HuH-7.5 (cell line): Measurements from ENCODE around the gene DSTYK.
"Not testable (repeated sequence)": the region's sequence is repeated elsewhere in the genome, so short reads cannot be mapped to it uniquely, and the experiment has no call there.

Experiments
- DNase-seq: peaks from one replicate; pipeline ENCODE4 v3.0.0; 2011; ENCODE audit warnings: low spot score

Gene DSTYK

GRCh38 chr1:205241366-205242030, 30.0 kb upstream of the DSTYK start:
- no peak for DNase-seq

DNA sequence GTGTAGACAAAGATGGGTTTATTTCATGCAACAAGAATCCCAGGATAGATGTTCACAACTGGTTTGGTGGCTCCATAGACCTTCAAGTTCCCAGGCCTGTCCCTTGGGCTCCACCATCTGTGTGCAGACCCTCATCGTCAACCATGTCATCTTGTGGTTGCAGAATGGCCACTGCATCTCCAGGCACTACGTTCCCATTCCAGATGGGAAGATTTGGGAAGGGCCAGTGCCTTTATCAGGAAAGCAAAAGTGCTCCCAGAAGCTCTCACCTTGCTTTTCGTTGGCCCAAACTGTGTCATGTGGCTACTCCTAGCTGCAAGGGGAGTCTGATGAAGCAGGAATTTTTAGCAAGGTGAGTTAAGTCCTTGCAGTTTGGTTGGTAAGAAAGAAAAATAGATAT, 29.1 kb upstream of the DSTYK start:
- no peak for DNase-seq

DNA sequence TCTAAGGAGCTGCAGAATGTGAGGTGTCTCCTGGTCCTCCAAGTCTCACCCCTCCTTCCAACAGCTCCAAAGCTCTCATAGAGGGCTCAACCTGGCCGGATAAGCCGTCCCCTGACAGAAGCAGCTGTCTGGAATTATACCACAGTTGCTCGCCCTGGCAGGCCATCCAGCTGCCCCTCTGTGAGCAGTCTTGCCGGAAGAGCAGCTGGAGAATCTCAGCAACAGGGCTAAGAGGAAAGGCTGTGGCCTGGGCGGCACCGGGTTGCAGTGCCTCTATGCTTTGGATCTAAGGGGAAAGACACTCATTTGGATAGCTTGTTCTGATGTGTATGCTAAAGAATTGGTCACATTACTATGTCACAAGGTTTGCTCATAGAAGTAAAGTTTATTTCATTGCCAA, 28.6 kb upstream of the DSTYK start:
- no peak for DNase-seq

DNA sequence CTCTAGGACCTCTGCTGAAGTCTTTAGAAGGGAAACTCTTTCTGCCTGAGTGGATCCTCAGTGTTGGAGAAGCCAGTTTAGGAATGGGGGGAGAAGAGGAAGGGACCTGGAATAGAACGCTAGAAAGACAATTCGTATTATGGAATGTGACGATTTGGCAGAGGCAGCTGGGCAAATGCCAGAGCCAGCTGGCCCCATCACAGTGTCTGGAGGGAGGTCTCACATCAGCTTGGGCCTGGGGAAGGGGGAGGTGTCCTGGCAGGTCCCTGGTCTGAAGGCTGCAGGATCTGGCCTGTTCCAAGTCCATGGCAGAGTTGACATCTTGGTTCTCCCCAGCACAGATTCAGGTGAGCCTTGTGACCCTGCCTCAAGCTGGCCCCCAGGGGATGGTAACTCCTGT, 27.6 kb upstream of the DSTYK start:
- DNase-seq, result no peak

GRCh38 chr1:205237526-205238484, 26.3 kb upstream of the DSTYK start:
- DNase-seq, result no peak

- no peak for DNase-seq
These were observed 25.5 kb upstream of the DSTYK start for GRCh38 chr1:205236951-205237475.

DNA sequence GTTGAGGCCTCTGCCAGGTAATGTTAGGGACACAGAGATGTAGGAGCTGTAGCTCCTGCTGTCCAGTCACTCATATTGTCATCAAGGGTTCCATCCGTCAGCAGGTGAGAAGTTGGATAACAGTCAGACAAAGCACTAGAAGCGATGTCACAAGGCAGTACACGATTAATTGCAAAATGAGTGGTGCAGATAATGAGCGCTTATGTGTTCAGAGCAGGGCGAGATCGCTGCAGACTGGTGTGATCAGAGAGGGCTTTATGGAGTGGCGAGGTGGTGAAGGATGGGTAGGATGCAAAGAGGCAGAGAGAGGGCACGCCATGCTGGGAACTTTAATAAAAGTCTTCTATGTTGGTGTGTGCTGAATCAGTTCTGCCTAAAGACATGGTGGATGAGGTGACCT, 25.0 kb upstream of the DSTYK start:
- no peak for DNase-seq

GRCh38 chr1:205235951-205236350, 24.4 kb upstream of the DSTYK start:
- DNase-seq, result no peak

GRCh38 chr1:205233986-205234385, 22.5 kb upstream of the DSTYK start:
- not testable (repeated sequence) for DNase-seq

GRCh38 chr1:205232945-205233397, 21.5 kb upstream of the DSTYK start:
- DNase-seq, result no peak

GRCh38 chr1:205232127-205232820, 20.8 kb upstream of the DSTYK start:
- no peak for DNase-seq

GRCh38 chr1:205230982-205231381, 19.5 kb upstream of the DSTYK start:
- DNase-seq, result no peak

GRCh38 chr1:205229916-205230700, 18.6 kb upstream of the DSTYK start:
- DNase-seq, result no peak

- peak; percentile 91 for DNase-seq
These were observed 17.9 kb upstream of the DSTYK start for GRCh38 chr1:205229399-205229871.

DNA sequence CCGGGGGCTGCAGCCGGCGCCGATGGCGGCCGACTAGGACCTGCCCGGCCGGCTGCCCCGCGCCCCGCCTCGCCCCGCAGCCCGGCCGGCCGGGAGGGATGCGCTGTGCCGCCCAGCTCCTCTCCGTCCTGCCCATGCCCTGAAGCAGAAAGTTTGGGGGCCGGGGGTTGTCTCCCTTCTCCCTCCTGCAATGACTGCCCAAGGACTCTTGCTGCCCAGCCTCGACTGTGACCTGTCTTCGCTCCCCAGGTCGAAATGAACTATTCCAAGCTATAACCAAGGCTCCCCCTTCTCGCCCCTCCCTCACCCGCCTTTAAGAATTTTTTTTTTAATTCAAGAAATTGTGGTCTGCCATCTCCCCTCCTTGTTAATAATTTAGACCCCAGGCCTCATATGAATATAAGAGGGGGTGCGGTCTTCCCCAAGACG, 16.6 kb upstream of the DSTYK start:
- no peak for DNase-seq

DNA sequence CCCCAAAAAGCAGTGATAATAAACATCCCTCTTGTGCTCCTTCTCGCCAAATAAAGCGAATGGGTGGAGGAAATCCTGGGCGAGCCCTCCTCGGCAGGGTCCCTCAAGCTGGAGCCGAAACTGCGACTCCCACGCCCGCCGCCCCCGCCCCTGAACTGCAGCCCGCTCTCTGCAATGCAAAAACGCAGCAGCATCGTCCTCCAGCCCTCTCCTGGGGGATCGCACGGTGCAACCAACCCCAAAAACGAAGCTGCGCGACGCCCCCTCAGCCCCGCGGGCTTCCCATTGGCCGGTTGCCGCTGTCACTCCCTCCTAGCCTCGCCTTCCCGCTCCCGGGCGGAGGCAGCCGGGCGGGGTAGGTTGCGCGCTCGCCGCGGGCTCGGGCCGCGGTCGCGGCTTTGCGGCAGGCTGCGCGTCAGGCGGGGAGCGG, 16.1 kb upstream of the DSTYK start, which contains the start of gene TMCC2:
Gene TMCC2 (plus strand): TSS at position 363 of the 430 bp plus-strand sequence. CDS start 619 bp downstream, outside the sequence.
- DNase-seq, result peak; percentile 90

DNA sequence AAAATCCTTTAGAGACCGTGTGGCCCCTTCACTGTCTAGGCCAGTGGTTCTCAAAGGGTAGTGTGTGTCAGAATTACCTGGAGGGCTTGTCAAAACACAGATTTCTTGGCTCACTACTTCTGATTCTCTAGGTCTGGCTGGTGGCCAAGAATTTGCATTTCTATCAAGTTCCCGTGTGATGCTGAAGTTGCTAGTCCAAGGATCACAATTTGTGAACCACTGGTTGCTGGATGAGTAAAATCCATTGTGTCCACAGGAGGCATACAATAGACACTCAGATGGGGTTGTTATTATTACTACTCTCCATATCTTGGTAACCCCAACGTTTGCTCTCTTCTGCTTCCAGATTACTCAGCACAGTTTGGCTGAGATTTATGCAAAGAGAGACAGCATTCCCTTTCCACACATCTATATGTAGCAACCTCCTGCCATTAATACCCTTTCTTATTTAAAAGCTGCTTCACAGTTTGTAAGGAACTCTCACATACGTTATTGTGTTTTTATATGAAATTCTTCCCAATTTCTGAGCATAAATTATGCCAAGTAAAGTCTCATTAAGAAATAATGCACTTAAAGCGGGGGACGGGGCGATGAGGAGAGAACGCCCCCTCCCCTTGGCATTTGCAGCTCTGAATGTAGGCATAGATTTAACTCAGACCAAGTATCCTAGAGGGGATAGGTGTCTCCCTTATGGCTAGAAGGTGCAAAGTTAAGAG, 15.5 kb upstream of the DSTYK start:
- peak; percentile 25 for DNase-seq

DNA sequence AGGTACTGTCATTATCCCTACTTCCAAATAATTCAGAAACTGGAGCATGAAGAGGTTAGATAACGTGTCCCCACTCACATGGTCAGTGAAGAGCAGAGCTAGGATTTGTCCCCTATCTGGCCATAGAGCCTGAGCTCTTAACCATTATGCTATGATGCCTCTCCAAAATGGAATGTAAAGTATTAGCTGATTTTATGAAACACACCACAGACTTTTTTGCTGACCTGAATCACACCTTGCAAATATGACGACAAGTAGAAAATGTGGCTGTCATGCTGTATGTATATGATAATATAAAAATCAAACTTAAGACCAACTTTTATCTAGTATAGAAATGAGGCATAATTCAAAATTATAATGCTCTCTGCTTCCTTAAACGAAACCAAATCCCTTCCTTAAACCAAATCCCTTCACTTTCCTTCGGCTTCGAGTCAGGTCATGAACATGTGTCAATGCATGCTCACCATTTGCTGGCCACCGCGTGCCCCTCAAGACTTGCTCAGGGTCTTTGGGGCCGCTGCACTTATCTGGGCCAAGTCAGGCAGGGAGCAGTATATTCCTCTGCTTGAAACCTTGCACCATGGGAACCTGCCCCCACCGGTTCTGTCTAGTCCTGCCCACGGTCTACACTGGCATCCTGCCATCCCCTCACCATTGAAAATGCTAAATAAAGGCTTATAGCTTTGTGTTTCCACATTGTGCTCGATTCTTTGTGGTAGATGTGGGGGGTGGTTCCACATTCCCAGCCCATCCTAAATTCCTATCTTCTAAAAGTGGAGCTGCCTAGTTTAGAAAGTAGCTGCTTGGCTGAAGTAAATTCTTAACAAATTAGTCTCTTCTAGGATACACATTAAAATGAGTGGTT, 14.6 kb upstream of the DSTYK start:
- no peak for DNase-seq

GRCh38 chr1:205224736-205225135, 13.2 kb upstream of the DSTYK start:
- DNase-seq, result no peak
